GM19372 (cell line): Measurements from ENCODE around the gene ORM2.

Source experiments
- ATAC-seq: cut with Tn5 transposase; IDR thresholded peaks from one replicate; pipeline ENCODE4 v1.9.1; 2021; ENCODE audit warnings: mild to moderate bottlenecking, low read depth, moderate library complexity; ENCODE audit not compliant: unreplicated experiment

Gene ORM2

DNA sequence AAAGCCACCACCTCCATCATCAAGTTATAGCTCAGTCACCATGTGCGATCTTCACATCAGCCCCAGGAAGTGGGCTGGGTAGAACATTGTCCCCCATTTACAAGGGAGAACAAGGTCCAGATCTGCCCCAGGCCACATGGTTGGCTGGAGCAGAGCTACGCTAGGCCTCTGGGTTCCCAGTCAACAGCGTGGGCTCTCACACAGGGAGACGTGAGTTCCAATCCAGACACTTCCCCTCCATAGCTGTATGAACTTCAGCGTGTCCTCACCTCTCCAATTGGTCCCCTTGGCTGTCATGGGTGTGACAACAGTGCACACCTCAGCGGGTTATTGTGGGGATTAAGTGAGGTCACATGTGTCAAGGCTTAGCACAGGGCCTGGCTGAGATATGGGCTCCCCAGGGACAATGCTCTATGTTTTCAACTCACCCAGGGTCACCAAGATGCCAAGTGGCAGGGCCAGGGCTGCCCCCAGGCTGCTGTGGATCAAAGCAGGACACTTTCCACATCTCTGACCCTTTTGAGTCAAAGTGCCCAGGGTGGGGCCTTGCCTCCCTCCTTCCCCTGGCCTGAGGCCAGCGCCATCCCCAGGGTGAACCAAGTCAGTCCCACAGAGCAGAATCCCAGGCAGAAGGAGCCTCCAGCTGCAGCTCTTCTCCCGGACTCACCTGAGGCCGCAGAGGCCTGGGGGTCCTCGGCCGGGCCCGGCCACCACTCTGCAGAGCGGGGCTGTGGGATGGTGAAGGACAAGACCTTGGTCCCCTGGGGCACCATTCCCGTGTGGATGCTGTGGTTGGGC lies 38.3 kb downstream of the ORM2 start:
- ATAC-seq, result no peak

GRCh38 chr9:114369216-114370130 lies 39.8 kb downstream of the ORM2 start:
- no peak for ATAC-seq

DNA sequence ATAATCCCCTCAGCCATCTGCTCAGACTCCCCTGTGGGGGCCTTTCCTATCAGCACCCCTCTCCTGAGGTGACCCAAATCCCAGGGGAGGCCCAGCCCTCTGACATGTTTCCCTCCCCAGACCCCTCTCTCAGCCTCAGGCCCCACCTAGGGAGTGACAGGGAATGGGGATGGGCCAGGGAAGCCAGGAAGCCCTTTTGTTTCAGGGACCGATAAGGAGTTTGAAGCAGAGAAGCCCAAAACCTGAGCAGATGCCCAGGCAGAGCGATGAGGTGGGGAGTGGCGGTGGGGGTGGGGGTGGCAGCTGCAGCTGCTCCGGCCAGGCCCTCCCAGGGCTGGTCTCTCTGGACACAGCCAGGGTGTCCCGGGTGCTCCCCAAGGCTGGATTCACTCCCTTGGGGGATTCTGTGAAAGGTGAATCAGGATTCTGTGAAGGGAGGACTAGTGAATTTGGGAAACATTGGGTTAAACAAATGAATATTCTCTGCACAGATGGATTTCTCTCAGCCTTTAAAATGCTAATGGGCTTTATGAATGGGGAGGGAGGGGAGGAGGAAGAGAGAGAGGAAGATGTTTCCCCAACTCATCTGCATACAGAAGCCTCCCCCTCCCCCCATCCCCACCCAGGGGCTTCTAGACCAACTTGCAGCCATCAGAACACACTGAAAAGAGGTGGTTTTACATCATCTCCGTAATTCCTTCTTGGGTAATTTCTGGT lies 40.7 kb downstream of the ORM2 start:
- ATAC-seq, result no peak

- ATAC-seq, result no peak
Measured at GRCh38 chr9:114370968-114371320, 41.3 kb downstream of the ORM2 start.

DNA sequence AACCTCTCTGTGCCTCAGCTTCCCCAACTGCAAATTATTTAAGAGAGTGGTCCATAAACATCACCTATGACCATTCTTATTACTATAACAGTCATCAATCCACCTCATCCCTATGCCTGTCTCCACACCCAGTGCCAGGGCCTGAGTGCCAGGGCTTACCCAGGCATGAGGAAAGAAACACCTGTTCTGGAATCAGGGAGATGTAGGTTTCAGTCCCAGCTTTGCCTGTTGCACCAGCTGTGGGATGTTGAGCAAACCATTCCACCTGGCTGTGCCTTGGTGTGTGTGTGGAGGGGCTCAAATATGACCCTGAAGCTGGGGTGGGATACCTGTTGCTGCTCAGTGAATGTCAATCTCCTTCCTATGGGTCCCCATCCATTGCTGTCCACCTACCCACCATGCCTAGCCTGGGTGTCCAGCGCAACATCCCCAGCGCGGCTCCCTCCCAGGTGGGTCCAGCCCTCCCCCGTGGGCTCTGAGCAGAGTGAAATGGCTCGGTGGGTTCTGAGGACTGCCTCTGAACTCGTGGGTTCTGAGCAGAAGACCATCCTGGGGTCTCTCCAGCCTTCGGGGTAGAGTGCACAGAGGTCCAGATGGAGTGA lies 41.8 kb downstream of the ORM2 start:
- ATAC-seq, result no peak

DNA sequence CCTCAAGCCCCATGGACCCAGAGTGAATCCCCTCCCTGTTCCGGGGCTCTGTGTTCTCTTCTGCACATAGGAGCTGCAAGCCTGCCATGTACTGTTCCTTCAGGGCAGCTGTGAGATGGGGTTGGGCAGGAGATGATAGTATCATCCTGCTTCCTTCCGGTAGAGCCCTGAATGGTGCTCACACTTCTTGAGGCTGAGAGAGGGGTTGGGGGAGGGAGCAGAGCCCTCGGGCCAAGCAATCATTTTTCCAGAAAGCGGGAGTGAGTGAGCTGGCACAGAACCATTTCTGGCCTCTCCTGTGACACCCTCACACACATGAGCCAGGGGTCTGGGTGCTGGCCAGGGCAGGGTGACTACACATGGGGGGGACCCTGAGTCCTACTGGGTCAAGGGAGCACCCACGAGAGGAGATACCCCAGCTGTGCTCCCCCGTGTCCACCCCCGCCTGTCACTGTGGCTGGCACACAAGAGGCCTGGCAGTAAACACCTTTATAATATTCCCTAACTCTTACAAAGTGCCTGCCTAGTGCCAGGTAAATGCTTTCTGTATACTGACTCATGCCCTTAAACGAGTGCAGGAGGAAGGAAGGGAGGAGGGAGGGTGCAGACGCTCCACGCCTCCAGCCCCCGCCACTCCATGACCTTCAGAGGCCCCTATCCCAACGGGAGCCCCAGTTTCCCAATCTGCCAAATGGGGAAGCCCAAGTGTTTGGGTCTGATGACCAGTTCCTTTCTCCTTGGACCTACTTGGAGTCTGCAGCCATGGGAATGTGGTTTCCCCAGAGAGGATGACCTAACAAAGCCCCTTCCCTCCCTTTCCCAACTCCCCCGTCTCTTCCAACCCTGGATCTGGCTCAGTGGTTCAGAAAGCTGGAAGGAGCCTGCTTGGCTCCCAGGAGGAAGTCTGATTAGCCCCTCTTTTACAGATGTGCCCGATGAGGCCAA lies 42.6 kb downstream of the ORM2 start:
- ATAC-seq, result no peak

DNA sequence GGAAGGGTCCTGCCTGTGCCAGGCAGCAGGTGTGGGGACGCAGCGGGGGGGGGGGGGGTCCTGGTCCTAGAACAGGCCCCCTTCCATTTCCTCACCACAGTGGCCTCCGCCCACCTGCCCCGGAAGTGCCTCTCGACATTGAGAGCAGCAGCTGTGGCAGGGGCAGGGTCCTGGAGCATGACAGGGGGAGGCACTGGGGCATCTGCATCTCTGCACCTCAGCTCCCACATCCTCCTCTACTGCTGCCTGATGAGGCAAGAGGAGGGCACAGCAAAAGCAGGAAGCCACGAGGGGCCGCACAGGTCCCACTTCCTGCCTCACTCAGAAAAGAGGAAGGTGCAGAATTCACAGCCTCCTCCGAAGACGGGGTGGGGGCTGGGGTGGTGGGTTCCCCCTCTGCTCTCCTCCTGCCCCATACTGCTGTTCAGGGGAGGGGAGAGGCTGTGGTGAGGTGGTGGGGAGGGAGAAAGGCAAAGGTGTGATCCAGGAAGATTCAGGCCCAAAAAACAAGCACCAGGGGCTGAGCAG lies 43.3 kb downstream of the ORM2 start:
- peak; percentile 93 for ATAC-seq

DNA sequence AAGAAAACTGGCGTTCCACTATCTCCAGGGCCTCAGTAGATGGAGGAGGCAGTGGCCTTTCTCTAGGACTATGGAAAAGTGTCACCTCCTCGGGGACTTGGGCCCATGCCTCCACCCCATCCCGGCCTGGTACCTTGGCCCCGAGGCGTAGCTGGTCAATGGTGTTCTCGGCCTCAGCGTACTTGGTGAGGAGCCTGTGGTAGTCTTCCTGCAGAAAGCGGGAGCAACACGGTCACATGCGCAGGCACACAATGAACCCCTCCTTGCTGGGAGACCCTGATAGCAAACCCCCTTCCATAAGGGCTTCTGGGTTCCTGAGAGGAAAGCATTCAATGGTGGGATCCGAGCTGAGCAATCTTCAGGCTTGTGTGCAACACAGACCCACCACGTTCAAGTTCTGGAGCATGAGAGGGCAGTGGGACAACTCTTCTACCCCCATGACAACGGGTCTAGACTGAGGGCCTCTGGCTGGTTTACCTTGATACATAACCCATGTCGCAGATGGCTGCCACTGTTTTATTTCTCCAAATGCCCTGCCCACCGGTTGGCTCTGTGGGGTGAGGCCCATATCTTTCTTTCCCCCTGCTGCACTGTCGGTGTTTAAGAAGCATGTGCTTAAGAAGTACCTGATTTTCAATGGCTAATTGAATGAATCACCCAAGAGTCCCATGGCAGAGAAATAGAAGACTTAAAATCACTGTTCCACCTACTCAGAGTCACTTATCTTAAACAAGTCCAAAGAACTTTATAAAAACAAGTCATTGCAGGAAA lies 44.5 kb downstream of the ORM2 start:
- no peak for ATAC-seq

DNA sequence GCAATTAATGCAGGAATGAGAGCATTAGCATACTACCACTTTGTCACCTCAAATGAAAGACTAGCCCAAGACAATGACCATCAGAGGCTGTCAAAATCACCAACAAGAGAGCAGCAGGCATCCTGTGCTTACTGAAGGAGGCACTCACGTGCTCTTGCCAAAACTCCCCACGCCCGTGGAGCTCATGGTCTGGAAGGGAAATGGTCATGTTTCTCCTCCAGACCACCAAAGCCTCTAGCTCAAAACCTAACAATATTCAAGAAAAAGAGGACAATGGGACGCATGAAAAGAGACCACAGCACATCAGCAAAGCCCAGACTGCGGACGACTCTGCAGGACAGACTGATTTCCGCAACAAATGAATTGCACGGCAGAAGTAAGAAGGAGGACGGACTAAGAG lies 45.3 kb downstream of the ORM2 start:
- ATAC-seq, result no peak

DNA sequence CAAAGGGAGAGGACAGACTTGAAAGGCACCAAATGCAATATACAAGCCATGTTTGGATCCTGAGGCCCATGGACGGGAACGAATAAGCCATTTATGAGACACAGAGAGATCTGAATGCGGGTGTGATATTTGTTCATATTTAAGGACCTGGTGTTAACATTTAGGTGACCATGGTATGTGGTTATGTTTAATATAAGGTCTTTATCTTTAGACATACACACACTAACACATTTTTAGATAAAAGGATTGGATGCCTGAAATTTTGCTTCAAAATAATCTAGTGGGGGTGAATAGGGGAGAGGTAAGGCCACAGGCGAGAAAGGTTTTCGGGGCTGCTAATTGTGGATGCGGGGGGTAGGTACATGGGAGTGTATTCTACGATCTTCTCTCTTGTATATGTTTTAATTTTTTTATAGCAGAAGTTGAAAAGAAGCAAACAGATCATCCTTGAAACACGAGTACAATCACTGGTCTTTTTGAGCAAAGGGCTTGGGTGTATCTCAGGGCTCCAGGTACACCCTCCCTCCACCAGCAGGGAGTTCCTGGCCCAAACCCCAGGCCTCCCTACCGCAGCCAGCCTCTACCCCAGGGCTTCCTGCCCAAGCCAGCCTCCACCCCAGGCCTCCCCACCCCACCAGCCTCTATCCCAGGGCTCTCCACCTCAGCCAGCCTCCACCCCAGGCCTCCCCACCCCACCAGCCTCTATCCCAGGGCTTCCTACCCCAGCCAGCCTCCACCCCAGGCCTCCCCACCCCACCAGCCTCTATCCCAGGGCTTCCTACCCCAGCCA lies 45.9 kb downstream of the ORM2 start:
- ATAC-seq, result no peak

DNA sequence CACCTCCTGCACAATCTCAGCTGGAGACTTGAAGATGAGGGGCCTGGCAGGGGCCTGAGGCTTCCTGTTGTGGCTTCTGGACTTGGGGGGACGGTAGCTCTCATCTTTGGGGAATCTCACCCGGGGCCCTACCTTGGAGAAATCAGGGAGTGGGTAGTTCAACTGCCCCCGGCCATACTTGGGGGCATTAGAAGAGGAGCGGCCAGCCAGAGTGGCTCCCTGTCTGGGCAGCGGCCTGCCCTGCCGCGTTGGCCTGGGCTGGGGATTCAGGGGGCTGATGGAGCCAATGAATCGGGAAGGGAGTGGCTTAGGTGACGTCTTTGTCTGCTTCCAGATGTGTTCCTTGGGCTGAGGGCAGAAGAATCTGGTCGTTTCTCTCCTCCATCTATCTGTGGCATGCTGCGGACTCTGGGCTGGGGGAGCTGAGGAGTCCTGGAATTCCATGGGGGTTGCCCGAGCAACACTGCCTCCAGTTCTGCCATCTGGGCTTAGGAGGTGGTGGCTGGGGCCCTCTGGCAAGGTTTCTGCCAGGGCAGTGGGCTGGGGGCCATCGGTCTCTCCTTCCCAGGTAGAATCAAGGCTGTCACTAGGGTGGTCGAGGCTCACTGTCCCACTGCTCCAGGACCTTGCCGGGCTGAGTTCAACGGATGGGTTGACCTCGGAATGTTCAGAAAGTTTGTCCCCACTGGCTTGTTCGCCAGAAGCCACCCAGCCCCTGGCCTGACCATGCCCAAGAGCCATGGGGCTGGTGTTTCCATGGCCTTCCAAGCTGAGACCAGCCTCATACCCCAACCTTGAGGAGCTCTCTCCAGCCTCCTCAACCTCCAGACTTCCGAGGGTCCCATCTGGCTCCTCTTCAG lies 47.1 kb downstream of the ORM2 start:
- ATAC-seq, result no peak

- no peak for ATAC-seq
Measured at GRCh38 chr9:114378016-114378415, 48.3 kb downstream of the ORM2 start.

GRCh38 chr9:114378883-114379282 lies 49.2 kb downstream of the ORM2 start:
- ATAC-seq, result no peak
